SKM-1 treated with dmso at 0.1 percent for 144 hours (cell line): Measurements from ENCODE around the gene PCGF1.

ENCODE experiments used
- DNase-seq: peaks from one replicate; lab custom pipeline; 2025; ENCODE audit not compliant: unreplicated experiment; lab: John Stamatoyannopoulos, UW

Gene PCGF1

DNA sequence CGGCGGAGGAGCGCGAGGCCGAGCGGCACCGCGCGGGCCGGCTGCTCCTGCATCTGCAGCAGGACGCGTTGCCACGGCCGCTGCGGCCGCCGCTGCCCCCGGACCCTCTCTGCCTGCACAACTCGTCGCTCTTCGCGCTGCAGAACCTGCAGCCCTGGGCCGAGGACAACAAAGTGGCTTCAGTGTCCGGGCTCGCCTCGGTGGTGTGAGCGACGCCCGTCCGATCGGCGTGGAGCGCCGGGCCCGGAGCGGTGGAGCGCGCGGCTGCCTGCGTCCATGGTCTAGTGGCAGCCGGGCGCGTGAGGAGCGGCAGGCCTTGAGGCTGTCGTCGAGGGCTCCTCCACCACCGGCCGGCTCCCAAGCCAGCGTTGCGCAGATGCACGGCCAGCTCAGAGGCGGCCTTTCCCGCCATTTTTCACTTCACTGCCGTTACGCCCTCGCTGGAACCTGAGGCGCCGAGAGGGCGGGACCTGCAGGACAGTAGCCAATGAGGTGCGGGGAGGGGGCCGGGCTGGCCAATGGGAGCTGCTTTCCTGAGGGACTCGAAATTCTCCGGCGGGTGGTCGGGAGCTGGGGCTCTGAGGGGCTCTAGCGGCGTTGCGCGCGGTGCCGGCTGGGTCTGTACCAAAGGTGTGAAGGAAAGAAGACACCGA is 8.6 kb upstream of the PCGF1 start:
- no peak for DNase-seq

DNA sequence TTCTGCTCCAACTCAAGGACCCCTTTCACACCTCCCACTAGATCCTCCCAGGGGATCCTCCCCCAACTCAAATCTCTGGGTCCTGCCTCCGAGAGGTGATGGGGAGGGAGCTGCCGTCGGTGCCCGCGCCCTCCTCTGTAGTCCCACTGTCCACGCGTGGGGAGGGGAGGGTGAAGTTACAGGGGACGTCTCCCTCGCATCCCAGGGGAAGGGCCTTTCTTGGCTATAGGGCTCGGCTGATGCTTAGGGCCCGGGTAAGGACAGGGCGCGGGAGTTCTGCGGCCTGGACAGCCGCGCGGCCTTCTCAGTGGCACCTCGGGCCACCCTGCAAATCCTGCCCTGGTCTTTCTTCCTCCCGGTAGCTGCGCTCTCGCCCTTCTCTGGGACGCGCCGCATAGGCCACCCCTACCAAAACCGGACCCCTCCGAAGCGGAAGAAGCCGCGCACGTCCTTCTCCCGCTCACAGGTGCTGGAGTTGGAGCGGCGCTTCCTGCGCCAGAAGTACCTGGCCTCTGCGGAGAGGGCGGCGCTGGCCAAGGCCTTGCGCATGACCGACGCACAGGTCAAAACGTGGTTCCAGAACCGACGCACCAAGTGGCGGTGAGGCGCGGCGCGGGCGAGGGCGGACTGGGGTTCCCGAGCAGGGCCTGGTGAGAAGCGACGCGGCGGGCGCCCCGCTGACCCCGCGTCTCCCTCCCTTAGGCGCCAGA is 7.9 kb upstream of the PCGF1 start:
- no peak for DNase-seq

- no peak for DNase-seq
These were observed 7.1 kb upstream of the PCGF1 start, which contains the start of gene TLX2 for GRCh38 chr2:74514368-74515270. Gene TLX2 (plus strand): TSS chr2:74514450. CDS start chr2:74514807, 357 bp downstream.

- DNase-seq: no peak
These were observed 6.3 kb upstream of the PCGF1 start for GRCh38 chr2:74513605-74514367.

DNA sequence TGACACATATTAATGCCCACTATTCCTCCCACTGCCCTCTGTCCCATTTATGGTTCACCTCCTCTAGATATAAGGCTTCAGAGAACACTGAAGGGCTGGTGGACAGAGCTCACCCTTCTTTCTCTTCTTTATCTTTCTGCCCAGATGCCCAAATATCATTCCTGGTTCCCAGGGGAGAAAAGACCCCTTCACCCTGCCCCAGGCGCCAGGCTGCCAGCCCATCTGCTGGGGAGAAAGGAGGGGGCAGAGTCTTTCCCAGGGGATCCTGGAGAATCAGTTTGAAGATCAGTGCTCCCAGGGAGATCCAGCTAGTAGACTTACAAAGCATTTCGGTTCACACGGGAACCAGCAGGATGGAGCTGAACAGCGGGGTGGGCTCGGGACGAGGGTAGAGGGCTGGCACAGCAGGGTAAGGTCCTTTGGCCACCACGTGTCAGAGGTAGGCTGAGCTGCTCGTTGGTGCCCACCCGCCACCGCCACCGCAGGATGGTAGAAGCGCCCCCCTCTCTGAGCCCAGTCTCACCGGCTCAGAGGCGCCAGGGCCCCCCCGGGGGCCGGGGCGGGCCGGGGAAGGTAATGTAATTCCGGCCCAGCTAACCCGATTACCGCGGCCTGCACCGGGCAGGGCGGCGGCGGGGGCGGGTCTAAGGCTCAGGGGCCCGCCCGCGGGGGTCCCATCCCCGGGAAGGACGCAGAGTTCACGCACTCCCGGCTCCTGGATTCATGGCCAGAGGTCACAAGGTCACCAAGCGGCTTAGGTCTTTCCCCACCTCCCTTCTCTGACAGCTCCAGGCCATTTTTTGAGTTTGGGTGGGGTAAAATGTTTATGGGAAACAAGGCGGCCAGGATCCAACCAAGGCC is 5.5 kb upstream of the PCGF1 start:
- no peak for DNase-seq

DNA sequence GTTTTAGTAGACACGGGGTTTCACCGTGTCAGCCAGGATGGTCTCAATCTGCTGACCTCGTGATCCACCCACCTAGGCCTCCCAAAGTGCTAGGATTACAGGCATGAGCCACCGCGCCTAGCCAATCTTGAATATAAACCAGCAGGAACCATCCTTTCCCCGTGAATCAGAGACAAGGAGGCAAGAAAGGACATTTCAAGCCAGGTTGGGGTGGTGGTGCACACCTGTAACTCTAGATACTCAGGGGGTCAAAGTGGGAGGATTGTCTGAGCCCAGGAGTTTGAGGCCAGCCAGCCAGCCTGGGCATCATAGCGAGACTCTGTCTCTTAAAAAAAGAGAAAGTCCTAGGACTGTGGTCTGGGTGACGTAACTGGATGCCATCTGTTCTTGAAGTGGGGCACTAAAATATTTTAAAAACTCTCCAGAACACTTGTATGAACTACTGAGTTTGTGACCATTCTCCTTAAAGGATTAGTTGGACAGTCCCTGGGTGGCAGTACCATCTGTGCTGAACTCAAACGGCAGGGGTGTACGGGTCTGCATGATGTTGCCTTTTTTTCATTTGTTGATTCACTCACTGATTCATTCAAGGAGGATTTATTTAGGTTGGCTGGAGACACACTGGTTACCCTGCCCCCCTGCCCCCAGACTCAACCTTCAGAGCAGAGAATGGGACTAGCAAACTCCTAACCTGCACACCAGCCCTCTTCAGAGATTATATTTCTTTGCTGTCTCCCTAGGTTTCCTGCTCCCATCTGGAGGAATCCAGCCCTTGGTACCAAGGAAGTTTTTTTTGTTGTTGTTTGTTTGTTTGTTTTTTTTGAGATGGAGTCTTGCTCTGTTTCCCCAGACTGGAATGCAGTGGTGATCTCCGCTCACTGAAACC is 3.9 kb upstream of the PCGF1 start:
- DNase-seq: no peak

GRCh38 chr2:74510272-74510671 is 2.8 kb upstream of the PCGF1 start:
- no peak for DNase-seq

GRCh38 chr2:74507926-74508520 is 528 bp upstream of the PCGF1 start:
- DNase-seq: no peak

DNA sequence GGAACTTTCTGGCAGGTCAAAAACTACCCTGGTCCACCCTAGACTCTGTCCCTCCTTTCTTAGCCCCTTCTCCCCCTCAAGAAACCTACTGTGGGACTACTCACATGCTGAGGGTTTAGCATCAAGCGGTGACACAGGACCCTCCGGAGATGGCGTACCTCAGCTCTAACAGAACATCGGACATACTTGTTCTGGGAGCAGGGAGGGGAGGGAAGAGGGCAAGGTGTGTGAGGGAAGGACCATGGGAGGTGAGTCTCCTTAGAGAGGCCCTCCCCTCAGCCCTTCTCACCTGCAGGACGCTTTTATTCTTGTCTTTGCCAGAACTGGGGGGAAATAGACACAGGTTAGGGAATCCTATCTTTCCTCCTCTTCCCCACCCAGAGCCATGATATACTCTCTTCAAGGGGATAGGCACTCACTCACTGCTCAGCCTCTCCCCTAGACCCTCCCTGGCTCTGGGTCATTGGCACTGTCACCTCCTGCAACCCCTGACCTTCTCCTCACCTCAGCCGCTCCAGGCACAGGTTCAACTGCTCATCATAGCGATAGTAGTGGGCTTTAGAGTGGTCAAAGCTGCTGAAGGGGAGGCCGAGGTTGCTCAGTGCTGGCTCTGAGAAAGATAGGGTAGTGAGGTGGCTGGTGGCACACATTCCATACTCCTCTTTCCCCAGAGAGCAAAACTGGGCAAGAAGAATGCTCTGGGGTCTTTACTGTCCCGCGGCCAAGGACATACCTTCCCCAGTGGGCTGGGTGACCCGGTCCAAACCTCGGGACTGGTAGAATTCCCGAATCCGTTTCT is 1.8 kb downstream of the PCGF1 start:
- no peak for DNase-seq

GRCh38 chr2:74504591-74504990 is 2.9 kb downstream of the PCGF1 start:
- no peak for DNase-seq

- no peak for DNase-seq
These were observed 3.7 kb downstream of the PCGF1 start for GRCh38 chr2:74503506-74504475.

- DNase-seq: peak; percentile 26
These were observed 4.6 kb downstream of the PCGF1 start for GRCh38 chr2:74502720-74503505.

- DNase-seq: no peak
These were observed 5.3 kb downstream of the PCGF1 start for GRCh38 chr2:74502147-74502719.

- no peak for DNase-seq
These were observed 6.0 kb downstream of the PCGF1 start for GRCh38 chr2:74501335-74502071.

DNA sequence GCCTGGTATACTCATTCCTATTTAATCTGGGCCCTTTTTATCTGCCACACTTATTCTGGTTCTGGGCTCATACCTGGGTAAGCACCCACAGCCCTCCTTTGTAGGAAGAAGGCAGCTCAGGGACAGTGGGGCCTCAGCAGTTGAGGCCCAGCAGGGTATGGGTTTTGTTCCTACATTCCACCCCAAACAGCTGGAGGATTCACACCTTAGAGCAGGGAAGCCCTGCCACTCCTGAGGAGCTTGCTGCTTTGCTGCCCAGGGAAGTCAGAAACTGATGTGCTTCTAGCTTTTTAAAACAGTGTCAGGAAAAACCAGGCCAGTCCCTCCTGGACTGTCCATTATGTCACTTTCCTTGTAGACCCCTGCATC is 6.9 kb downstream of the PCGF1 start:
- no peak for DNase-seq
